D721Med (cell line): ENCODE data around the gene NMRK1.

Experiments used
- DNase-seq: peaks from one replicate; pipeline ENCODE4 v3.0.0; 2011; ENCODE audit warnings: low spot score; ENCODE audit not compliant: insufficient read length
- FAIRE-seq: peaks from 2 replicates; lab custom pipeline; 2011; peaks lifted over from hg19 to GRCh38; lab: Jason Lieb, UNC
- CTCF ChIP-seq: IDR thresholded peaks from 2 replicates; pipeline ENCODE4 v1.5.1; 2012; ENCODE audit warnings: mild to moderate bottlenecking, control low read depth; ENCODE audit not compliant: insufficient read depth; ENCODE audit errors: missing control alignments

Gene NMRK1

DNA sequence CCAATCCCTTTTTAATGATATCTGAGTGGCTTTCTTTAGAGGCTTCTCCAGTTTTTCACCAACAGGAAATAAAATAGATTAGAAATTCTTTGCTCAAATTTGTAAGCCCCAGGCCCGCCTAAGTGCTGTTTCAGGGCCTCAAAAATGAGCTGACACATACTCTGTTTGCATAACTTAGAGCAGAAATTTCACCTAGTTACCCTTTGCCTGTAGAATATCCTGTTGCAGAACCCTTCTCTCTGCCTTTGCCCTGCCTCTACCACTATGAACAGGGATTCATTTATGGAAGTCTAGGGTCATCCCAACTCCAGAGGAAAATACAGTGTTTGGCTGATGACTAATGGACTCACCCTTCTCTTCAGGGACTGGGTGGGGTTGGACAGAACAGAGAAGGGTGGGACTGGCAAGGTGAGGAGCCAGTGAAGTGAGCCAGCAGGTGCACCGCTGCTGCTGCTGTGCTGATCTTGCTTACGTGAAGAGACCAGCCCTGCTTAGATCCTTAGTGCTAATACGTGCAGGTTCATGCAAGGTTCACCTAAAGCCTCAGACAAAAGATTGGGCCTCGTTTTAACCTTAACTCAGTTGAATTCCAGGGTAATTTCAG lies 23.2 kb upstream of the NMRK1 start:
- TF ChIP-seq CTCF = no peak
- no peak for FAIRE-seq
- DNase-seq = no peak

- no peak for TF ChIP-seq CTCF
- no peak for DNase-seq
- no peak for FAIRE-seq
Observed at GRCh38 chr9:75109210-75109839, 21.4 kb upstream of the NMRK1 start.

GRCh38 chr9:75108571-75108970 lies 20.6 kb upstream of the NMRK1 start:
- FAIRE-seq (no peak), DNase-seq (no peak)
- no peak for TF ChIP-seq CTCF

GRCh38 chr9:75106857-75107256 lies 18.9 kb upstream of the NMRK1 start:
- DNase-seq (no peak), FAIRE-seq (no peak)
- no peak for TF ChIP-seq CTCF

DNA sequence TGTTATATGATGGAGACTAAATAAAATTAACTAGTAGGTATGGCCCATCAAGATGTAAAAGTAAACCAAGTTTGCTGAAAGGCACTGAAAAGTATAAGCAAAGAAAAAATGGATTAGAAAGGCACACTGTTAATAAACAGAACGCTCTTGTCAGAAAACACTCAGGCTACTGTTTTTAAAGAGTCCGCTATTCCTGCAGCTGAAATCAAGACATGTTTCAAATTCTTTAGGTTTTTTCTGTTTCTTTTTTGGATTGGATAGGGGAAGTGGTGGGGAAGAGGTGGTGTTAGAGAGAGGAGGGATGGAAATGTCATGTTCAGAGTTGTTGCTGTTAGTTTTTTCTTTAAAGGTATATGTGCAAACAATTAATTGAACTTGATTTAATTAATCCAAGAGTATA lies 17.9 kb upstream of the NMRK1 start:
- no peak for TF ChIP-seq CTCF
- DNase-seq (no peak), FAIRE-seq (no peak)

DNA sequence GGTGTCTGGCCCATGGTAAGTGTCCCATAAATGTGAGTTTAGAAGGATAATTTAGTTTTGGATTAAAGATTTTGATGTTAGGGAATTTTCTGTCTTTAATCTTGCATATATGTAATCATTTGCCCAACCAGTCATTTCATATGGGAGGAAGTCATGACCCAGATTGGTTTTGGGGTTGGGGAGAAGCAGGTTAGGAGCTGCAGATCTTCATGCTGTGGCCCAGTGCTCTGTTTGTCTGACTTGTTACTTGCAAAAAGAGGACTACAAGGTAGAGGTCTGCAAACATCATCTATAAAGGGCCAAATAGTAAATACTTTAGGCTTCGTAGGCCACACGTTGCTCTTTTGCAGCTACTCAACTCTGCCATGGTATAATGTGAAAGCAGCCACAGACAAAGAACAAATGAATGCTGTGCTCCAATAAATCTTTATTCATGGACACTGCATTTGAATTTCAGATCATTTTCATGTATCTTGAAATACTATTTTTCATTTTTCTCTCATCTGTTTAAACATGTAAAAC lies 17.1 kb upstream of the NMRK1 start:
- DNase-seq = no peak
- TF ChIP-seq CTCF = no peak

GRCh38 chr9:75104607-75105006 lies 16.7 kb upstream of the NMRK1 start:
- no peak for DNase-seq
- no peak for TF ChIP-seq CTCF
- no peak for FAIRE-seq

More for the DNA sequence above, 17.1 kb upstream of the NMRK1 start:
- no peak for FAIRE-seq
